Sigmoid colon (tissue), 4 donors: ENCODE data around the gene GIGYF2.

Experiments
- CTCF ChIP-seq, 4 experiments: fragments of 450-650 bp in 3 of 4; fragments of 200-600 bp in 1 of 4; IDR thresholded peaks; one replicate each; pipeline ENCODE4 v1.5.1; 2016 to 2019; ENCODE audit warnings: antibody characterized with exemption in 4 of 4, mild to moderate bottlenecking in 3 of 4, moderate library complexity in 2 of 4
- EP300 ChIP-seq, 4 donors: sonication (generic); formaldehyde crosslinking; IDR thresholded peaks; one replicate each; pipeline ENCODE4 v1.6.1; 2017; ENCODE audit warnings: antibody characterized with exemption in 4 of 4
- POLR2A ChIP-seq, 2 donors: fragments of 450-650 bp; IDR thresholded peaks; one replicate each; pipeline ENCODE4 v1.6.1; 2016; ENCODE audit warnings: antibody characterized with exemption in 2 of 2, mild to moderate bottlenecking in 2 of 2, moderate library complexity in 2 of 2
- POLR2AphosphoS5 ChIP-seq, 4 donors: sonication (generic); formaldehyde crosslinking; IDR thresholded peaks; one replicate each; pipeline ENCODE4 v1.6.1; 2017; ENCODE audit warnings: antibody characterized with exemption in 4 of 4

GRCh38 chr2:232674491-232674890, 22.6 kb upstream of the GIGYF2 start:
- TF ChIP-seq CTCF (IDR thresholded peaks at IDR 0.05) (no peak), POLR2A (IDR thresholded peaks at IDR 0.05) (no peak), POLR2AphosphoS5 (IDR thresholded peaks at IDR 0.05) (no peak), EP300 (IDR thresholded peaks at IDR 0.05) (no peak)
